SU-DHL-6 (cell line): ENCODE results near the gene DCDC2C.

Source experiments
- CTCF ChIP-seq: fragments of 200-600 bp; sonication (generic); IDR thresholded peaks from one replicate; pipeline ENCODE4 v1.5.1; 2017; ENCODE audit warnings: antibody characterized with exemption, mild to moderate bottlenecking, low read length, moderate library complexity; ENCODE audit not compliant: insufficient read depth, poor library complexity, severe bottlenecking
- EZH2phosphoT487 ChIP-seq: fragments of 200-600 bp; sonication (generic), shearing (Covaris generic); conservative IDR thresholded peaks from 2 replicates; pipeline ENCODE4 v1.6.1; 2018; ENCODE audit warnings: mild to moderate bottlenecking, antibody characterized with exemption, low read length, moderate library complexity, mixed read lengths

GRCh38 chr2:3895021-3895420 lies 191.6 kb downstream of the DCDC2C start:
- no peak for TF ChIP-seq CTCF
- no peak for TF ChIP-seq EZH2phosphoT487
